ENCODE results near the gene PTPRN2.

The PTPRN2 gene

GRCh38 chr7:157800281-157800680 is 787.3 kb downstream of the PTPRN2 start:
- TF ChIP-seq CTCF (IDR thresholded peaks at IDR 0.05; ENCODE audit: low read depth, low read length) = no peak
- DNase-seq (ENCODE audit: extremely low read depth, low read depth) = no peak

GRCh38 chr7:157799076-157799685 is 788.4 kb downstream of the PTPRN2 start:
- TF ChIP-seq CTCF (IDR thresholded peaks at IDR 0.05; ENCODE audit: low read depth, low read length) = no peak

GRCh38 chr7:157797361-157797760 is 790.3 kb downstream of the PTPRN2 start:
- no peak for DNase-seq (ENCODE audit: extremely low read depth, low read depth)
- TF ChIP-seq CTCF (IDR thresholded peaks at IDR 0.05; ENCODE audit: low read depth, low read length) = no peak

More at GRCh38 chr7:157799076-157799685, 788.4 kb downstream of the PTPRN2 start:
- DNase-seq (ENCODE audit: extremely low read depth, low read depth) = no peak

GRCh38 chr7:157796846-157797245 is 790.8 kb downstream of the PTPRN2 start:
- DNase-seq (ENCODE audit: extremely low read depth, low read depth) = no peak
- no peak for TF ChIP-seq CTCF (IDR thresholded peaks at IDR 0.05; ENCODE audit: low read depth, low read length)

- TF ChIP-seq CTCF (IDR thresholded peaks at IDR 0.05; ENCODE audit: low read depth, low read length) = no peak
- no peak for DNase-seq (ENCODE audit: extremely low read depth, low read depth)
Observed at GRCh38 chr7:157795643-157796042, 792.0 kb downstream of the PTPRN2 start.

- no peak for DNase-seq (ENCODE audit: extremely low read depth, low read depth)
- TF ChIP-seq CTCF (IDR thresholded peaks at IDR 0.05; ENCODE audit: low read depth, low read length) = no peak
Observed at GRCh38 chr7:157795199-157795598, 792.4 kb downstream of the PTPRN2 start.

GRCh38 chr7:157794746-157795065 is 792.9 kb downstream of the PTPRN2 start:
- no peak for TF ChIP-seq CTCF (IDR thresholded peaks at IDR 0.05; ENCODE audit: low read depth, low read length)
- DNase-seq (ENCODE audit: extremely low read depth, low read depth) = no peak

All from AG09319 (cell line).